ENCODE measurements around the gene SLC12A8.

SLC12A8 gene

DNA sequence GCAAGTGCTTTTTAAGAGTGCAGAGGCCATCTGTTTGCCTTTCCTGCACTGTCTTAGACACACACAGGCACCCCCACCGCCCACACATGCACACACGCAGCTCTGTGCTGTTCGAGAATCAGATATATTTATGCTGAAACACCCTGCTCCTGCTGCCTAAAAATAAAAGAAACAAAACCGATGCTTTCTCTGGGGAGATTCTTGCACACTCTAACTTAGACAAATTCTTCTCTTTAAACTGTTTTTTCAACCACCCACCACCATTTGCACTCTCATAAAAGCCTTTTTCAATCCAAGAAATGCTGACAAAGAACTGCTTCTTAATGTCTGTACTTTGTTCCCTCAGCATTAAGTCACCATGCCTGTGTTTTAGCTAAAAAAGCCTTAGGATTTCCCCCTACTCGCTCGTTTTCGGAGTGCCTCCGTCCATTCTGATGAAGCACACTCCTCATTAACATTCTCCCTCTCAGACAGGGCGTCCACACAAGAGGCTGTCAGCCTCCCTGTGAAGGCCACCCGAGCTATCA is 26.2 kb downstream of the SLC12A8 start:
- DNase-seq (ENCODE audit: low spot score), result no peak

DNA sequence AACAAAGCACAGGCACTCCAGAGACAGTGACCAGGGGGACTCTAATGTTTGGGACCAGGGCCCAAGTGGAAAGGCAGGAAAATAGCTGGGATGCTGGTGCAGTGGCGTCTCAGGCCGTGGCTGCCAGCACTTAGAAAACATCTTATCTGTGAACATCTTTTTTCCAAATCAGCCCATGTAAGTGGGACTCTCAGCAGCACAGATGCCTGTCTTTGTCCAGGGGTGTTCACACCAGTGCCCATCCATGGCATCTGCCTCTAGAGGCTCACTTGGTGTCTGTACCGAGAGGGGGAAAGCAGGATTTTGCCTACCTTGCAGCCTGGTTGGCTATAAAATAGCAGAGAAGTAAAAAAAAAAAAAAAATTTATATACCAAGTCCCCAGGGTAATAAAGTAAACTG is 26.7 kb downstream of the SLC12A8 start:
- no peak for DNase-seq (ENCODE audit: low spot score)

DNA sequence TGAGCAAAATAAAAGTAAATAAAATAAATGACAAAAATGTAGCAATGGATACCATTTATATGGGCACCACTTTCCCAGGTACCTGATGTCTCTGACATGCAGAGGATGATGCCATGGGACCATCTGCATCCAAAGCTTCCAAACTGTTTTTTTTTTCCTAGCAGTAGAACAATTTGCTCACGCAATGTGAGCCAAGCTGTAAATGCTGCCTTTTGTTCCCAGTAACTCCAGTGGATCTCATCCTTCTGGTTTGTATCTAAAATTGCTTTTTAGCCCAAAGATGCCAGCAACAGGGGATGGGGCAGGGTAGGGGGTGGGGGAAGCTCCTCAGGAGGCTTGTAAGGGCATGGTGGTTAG is 32.7 kb downstream of the SLC12A8 start:
- no peak for DNase-seq (ENCODE audit: low spot score)

DNA sequence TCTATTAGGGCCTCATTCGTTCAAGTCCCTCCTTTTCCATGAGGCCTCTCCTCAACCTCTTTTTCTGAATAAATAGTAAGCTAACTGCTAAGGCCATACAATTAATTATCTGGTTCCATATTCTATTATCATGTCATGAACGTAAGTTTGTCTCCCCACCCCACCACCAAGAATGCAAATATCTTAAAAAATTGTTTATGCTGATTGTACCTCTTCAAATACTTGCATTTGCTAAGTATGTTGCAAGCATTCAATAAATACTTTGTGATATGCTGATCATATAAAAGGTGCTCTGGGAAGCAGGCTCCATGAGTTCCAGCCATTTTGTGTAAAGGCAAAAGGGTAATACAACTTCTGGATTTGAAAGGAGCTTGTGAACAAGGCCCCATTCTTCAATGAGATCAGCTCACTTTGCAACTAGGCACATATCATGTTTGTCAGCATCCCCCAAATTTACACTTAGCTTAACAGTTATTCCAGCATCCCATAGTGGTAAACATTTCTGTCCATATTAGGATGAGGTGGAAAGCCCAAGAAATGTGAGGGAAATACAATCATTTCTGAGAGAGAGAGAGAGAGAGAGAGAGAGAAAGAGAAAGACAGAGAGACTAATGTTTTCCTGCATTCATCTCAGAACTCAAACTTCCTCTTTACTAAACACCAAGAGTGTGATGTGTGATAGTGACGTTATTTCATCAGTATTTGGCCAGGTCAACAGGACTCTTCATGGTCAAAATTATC is 33.2 kb downstream of the SLC12A8 start:
- DNase-seq (ENCODE audit: low spot score), result no peak

DNA sequence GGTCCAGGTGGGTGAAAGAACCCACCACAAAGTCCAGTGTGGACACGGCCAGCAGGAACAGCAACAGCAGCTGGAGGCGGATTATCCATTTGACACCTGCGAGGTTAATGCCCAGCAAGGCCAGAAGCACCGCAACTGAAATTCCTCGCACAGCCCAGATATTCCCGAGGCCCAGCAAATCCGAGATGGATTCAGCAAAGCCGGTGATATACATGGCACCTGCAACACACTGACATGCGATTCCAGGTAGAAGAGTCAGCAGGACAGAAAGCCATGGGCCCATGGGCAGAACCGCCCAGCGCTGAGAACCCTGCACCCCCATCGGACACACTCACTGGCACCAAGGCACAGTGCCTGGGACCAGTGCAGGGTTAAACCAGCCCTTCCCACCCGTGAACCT is 34.8 kb downstream of the SLC12A8 start:
- no peak for DNase-seq (ENCODE audit: low spot score)

DNA sequence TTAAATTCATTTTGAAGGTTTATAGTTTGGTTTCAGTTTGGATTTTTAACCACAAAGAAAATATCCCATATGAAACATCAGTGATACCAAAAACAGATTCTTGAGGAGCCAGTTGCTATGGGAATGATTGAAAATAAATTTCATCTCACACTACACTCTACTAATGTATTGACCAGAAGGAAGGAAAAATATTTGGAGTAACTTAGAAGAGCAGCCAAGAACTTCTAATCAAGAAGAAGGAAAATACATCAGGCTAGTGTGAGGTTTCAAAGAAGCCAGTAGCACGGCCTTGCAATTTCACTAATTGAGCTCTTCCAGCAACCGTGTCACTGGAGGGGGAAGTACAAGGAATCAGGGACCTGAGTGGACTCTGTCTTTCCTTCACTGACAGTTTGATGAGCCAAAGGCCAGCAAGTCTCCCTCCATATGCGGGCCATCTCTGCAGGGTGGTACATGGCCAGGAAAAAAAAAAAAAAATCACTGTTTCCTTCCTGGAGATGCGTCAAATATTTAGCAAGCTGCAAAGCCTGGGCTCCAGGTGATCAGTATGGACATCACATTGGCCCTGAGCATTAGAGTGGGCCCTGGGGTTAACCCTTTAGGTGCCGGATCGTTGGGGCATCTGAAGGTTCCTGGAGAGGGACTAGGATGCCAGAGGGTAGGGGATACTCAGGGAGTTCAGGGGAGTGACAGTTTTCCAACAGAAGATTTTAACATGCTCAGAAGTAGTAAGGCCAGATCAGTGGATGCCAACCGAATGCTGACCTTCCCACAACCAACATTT is 37.1 kb downstream of the SLC12A8 start:
- no peak for DNase-seq (ENCODE audit: low spot score)

DNA sequence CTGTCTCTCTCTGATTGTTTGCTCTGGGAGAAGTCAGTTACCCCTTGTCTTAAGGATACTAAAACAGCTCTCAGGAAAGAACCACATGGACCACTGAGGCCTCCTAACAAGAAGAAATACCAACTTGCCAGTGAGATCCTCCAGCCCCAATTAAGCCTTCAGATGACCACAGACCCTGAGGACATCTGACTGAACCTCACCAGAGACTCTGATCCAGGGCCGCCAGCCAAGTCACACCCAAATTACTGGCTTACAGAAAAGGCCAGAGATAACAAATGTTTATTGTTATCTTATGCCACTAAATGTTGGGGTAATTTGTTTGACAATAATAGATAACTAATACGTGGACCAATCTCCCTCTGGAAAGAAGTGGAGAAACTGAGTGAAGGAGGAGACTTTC is 40.2 kb downstream of the SLC12A8 start:
- no peak for DNase-seq (ENCODE audit: low spot score)

DNA sequence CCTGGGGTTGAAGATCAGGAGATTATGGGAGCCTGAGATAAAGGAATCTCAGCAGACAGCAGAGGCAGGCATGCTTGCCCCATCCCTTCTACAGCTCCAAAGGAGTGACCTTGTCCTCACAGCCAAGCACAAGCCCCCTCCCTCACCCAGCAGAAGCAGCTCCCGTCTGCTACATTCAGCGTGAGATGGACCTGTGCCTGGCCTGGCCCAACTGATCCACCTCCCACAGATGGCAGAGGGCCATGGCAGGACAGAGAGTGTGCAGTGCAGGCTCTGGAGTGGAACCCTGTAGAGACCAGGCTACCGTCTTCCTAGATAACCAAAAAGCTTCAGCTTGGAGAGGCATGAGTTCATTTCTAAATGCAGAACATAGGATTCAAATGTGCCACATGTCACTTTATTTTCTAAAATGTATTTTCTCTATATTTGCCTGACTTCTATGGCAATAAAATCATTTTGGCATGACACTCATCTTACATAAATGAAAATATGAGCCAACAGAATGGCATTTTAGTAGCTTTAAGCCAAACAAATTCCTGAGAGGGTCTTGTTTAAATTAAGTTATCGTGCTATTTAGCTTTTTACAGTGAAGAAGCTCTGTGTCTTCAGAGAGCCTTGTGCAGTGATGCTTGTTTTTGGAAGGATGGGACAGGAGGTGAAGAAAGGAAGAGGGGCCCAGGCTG is 43.7 kb downstream of the SLC12A8 start:
- no peak for DNase-seq (ENCODE audit: low spot score)

DNA sequence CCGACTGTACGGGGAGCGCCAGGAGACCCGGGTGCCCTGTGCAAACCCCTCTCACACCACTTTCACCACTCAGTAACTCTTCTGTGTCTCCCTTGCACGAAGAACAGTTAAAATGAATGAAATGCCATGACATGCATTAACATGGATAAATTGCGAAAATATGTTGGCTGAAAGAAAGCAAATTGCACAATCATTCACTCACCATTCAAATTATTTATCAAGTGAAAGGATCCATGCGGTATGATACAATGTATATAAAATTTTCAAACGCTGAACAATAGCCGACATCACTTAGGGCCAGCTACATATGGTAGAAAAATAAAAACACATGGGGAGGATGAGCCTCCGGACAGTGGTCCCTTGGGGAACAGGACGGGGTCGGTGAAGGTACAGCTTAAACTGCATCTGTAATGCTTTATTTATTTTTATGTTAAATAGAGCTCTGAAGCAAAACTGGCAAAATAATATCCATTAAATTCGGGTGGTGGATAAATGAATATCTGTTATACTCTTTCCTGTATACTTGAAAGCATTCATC is 45.9 kb downstream of the SLC12A8 start:
- DNase-seq (ENCODE audit: low spot score), result no peak

DNA sequence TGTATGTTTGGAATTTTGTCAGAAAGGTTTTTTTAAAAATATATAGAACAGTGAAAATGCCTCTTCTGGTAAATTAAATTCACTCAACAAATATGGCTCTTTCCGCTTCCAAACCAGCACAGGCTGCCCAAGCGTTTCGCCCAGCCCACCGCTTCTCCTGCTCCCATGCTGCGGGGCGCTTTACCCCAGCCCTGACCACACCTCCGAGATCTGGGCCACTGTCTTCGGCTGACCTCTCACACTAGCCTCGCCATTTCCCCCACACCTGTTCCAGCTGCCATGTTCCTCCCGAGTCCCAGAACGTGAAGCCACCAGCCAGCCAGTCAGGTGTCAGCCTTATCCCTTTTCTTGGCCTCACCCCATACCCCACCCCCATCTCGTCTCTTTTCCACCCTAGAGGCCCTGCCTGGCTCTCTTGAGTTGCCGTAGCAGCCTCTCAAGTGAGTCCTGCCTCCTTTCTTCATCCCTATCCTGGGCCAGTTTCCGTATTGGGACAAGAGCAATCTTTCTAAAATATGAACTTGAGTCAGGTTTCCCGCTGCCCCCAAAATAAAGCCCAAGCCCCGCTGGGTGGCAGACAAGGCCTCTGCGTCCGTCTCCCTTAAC is 46.5 kb downstream of the SLC12A8 start:
- DNase-seq (ENCODE audit: low spot score), result no peak

DNA sequence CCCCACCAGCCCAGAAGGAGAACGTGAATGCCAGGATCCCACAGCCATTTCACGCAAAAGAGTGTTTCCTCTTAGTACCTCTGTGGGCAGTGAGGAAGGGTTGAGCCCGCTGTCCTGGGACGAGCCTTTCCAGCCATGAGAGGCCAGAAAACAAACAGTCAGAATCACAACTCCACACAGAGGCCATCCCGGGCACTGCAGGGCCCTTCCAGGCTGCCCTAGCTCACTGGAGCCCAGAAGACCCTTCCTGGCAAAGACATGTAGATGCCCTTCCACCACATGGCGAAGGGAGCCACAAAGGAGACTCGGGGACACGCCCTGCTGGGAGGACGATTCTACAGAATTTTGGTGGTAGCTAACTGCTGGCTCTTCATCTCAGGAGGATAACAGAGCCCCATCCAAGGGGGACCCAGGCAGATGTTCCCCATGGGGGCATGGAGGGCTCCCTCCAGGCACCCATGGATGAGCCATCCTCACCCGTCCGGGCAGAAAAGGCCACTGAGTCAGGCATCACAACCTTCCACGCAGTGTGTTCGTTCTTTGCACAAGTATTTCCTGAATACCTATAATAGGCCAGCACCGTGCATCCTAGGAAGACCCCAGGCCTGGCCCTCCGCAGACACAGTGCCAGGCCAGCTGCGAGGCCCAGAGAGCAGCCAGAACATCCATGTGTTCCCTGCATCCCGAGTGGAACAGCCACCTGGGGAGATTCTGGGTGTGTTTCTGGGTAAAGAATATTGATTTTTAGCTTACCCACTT is 47.2 kb downstream of the SLC12A8 start:
- DNase-seq (ENCODE audit: low spot score), result no peak

DNA sequence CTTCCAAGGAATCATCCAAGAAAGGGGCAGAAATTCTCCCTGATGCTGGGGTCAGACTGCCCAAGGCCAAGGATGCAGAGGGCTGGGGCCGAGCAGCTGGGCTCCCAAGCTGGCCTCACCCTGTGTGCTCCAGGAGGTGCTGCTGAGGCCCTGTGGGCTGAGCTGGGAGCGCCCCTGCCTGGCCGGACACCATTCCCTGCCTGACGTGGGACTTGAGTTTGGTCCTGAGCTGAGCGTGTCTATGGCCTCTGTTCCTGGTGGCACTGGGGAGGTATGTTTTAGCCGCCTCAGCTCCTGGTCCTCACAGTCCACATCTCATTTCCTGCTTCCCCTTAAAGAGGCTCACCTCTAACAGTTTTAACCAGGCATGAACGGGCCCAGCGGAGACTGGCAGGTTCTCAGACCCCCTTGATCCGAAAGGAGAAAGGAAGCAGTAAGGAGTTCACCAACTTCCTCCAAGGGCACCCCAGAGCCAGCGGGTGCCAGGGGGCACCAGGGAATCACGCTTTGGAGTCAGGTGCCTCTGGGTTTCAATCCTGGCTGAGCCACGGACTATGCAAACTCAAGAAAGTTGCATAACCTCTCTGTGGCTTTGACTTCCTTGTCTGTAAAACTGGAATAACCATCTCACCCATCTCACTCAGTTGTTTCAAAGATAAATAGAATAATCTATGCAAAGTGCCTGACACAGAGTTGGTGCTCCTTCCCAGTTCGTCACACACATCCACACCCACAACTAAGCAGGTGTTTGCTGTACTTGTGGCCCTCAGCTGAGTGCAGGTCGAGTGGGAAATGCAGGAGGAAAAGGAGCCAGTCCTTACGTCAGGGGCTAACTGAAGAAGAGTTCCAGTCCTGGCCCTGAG is 48.6 kb downstream of the SLC12A8 start:
- no peak for DNase-seq (ENCODE audit: low spot score)

DNA sequence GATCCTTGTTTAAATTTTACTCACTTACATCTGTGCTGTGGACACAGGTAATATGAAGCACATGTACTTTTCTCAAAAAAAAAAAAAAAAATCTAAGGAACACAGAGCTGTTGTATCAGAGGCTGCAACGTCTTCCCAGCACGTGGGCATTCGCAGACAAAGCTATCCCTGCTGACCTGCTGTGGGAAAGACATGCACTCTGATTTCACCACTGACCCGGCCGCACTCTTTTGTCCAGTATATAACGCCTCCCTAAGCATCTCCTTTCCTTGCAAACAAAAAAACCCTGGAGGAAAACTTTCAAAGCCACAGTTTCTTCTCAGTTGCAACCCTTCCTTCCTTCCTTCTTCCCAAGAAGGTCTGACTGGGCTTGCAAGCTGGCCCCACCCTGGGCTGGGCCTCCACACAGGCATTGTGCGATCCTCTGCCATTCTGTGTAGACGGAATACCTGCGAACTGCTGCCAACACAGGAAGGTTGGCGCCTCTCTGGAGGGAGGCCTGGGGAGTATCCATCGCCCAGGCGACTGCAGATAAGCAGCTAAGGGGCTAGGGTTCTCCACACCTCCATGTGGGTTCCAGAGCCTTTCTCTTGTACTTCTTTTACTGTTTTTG is 50.8 kb downstream of the SLC12A8 start:
- no peak for DNase-seq (ENCODE audit: low spot score)

DNA sequence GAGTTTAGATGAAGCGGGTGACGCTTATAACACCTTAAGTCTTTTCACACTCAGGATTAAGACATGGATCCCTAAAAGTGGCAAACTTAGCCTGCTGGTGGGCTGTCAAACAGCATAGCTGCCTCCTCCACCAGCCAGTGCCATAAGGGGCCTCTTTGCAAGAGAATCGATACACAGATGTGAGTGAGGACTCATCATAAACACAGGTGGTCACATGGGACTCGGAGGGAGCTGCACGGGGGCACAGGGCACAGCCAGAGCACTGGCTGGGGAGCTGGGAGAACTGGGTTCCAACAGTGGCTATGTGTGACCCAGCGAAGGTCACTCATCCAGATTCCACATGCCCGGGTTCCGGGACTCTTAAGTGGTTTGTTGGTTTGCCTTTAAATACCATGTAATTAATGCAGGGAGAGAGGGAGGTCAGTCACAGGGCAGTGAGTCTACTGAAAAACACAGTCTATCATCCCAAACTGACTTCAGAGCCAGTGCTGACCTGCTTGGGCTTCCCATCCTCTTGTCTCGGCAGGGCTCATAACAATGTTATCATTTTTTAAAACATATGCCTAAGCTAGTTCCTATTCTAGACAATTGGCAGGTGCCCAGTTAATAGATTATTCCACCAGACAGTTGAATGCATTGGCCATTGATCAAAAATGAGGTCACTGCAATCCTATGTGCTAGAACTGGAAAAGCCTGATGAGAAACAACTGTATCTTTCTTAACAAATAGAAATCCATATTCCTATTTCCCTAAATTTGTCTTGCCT is 51.8 kb downstream of the SLC12A8 start:
- no peak for DNase-seq (ENCODE audit: low spot score)

DNA sequence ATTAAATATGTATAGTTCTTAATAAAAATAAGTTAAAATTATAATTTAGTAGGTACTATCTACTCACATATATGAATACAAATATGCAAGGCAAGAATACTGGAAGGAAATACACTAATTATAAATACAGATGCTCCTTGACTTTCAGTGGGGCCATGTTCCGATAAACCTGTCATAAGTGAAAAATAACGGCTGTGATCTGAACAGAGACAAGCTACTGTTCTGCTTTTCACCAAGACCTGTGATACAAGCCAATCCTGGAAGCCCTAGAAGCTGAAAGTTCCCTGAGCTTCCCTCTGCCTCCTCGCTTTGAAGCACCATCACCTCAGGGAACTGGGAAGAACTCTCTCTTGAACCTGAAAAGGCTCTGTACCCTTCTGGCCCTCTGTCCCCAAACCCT is 55.4 kb downstream of the SLC12A8 start:
- no peak for DNase-seq (ENCODE audit: low spot score)

DNA sequence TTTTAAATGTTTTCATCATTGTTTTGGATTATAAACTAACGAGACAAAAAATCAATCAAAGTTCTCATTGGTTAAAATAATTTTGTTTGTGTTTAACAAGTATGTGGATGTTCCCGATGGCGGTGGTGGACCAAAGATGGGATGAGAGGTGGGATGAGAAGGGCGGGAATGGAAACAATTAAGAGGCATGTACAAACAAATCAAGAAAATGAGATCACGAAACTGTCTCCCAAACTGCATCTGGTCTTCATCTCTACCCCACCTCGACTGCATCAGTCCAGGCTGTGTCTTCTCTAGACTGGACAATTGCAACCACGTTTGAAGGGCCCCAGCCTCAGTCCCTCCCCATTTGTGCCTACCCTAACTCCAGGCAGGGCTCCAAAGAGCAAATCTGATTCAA is 56.1 kb downstream of the SLC12A8 start:
- no peak for DNase-seq (ENCODE audit: low spot score)

DNA sequence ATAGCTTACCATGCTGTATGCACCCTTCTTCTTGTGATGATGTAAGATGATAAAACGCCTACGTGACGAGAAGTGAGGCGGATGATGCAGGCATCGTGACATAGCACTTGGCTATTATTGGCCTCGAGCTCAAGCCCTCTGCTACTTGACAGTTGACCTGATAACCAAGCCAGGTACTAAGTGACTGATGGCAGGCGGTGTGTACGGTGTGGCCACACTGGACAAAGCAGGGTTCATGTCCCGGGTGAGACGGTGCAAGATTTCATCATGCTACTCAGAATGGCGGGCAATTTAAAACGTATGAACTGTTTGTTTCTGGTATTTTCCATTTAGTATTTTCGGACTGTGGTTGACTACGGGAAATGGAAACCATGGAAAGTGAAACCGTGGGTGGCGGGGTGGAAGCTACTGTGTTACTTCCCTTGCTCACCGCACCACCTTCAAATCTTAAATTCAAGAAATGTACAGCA is 57.7 kb downstream of the SLC12A8 start:
- no peak for DNase-seq (ENCODE audit: low spot score)

DNA sequence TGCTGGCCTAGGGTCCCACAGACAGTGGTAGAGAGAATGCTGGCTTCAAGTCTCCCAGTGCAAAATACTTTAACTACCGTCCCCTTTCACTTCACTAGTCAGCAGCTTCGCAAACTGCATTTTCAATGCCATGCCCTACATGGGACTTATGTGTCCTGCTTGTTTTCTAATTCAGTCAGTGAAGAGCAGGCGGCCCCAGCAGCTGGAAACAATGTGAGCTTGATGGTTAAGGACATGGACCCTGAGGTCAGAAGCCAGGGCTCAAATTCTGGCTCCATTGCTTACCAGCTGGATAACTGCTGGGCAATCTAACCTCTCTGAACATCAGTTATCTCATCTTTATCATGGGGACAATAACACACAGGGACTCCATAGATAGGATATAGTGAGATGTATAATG is 58.4 kb downstream of the SLC12A8 start:
- DNase-seq (ENCODE audit: low spot score), result no peak

DNA sequence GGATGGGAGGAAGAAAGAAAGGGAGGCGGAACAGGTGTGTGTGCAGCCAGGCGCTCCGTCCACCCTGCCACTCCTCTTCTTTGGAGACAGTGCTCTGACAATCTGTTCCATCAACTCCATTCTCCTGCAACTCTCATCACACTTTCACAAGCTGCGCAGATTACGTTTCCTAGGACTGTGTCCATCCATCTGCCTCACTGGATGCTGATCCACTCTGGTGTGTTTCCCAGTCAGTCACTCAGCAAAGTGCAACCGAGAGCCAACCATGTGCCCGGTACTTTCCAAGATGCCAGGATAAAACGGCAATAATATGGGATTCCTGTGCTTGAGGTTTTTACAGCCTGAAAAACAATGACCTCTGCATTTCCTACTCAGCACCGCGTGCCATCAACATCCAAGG is 59.6 kb downstream of the SLC12A8 start:
- DNase-seq (ENCODE audit: low spot score), result no peak
